GM12801 (cell line): ENCODE data around the gene ANXA9.

Experiments used
- TF ChIP-seq, protein P1 (sequence below): IDR thresholded peaks from one replicate; pipeline ENCODE4 v1.5.1; 2011; ENCODE audit warnings: control low read depth; ENCODE audit not compliant: insufficient read length; ENCODE audit errors: extremely low read depth

The ANXA9 gene

DNA sequence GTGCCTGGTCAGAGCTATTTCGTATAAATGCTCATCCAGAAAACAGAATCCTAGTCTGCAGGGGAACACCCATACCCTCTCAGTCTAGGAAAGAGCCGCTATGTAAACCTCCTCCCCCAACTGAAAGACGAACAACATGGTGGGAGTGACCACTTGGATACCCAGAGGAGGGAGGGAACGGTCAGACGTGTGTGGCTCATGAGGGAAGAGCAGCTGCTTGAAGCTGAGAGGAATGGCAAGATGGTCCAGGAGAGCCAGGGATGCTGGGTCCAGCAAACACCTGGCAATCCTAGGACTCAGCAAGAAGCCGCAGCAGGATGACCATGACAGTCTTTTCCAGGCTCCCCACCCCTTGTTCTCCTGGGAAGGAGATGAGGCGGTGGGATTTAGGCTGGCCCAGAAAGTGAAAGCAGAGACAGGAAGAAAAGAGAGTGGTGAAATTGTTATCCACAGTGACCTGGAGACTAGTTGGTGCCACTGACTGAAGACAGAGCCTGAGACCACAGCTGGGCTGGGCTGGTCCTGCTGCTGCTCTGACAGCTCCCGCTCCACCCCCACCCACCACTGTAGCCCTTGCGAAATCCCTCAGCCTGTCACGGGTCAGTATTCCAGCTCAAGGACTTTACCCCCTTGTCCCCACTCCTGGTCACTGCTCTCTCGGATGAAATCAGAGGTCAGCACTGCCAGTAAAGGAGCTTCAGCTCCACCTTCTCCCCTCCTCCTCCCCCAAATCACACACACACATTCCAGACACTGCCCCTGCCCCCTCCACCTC is 11.1 kb upstream of the ANXA9 start:
- TF ChIP-seq, protein P1, sequence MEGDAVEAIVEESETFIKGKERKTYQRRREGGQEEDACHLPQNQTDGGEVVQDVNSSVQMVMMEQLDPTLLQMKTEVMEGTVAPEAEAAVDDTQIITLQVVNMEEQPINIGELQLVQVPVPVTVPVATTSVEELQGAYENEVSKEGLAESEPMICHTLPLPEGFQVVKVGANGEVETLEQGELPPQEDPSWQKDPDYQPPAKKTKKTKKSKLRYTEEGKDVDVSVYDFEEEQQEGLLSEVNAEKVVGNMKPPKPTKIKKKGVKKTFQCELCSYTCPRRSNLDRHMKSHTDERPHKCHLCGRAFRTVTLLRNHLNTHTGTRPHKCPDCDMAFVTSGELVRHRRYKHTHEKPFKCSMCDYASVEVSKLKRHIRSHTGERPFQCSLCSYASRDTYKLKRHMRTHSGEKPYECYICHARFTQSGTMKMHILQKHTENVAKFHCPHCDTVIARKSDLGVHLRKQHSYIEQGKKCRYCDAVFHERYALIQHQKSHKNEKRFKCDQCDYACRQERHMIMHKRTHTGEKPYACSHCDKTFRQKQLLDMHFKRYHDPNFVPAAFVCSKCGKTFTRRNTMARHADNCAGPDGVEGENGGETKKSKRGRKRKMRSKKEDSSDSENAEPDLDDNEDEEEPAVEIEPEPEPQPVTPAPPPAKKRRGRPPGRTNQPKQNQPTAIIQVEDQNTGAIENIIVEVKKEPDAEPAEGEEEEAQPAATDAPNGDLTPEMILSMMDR, result no peak

DNA sequence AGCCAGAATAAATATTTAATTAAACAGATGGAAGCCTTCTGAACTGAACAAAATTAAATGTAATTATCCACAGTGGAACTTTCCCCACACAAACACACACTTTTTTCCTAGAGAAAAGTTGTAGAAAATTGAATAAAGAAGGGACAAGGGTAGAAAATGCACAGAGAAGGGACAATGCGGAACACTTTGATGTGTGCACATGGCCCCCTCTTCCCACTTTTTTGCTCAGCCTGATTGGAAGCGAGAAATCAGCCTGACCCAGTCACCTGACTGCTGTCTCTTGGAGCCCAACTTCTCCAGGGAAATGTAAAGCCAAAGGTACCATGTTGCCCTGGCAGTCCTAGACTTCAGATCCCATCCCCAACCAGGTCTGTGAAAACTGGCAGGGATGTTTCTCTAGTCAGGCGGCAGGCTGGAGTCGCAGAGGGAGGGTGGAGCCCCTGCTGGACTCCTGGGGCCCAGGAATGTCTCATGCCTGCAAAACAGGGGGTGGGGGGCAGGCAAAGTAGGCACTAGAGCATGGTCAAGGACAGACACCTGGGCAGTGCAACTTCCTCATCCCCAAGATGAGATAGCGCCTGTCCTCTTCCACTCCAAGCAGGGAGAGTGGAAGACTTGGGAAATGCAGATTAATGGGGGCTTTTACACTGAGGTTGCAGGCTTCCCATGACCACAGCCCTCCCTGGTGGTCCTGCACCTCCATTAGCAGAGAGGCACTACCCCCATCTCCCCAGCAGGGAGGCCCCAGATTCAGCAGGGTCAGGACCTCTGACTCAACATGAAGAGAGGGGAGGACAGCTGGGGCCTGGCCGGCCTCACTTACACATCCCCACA is 10.3 kb upstream of the ANXA9 start:
- TF ChIP-seq, protein P1, result no peak

DNA sequence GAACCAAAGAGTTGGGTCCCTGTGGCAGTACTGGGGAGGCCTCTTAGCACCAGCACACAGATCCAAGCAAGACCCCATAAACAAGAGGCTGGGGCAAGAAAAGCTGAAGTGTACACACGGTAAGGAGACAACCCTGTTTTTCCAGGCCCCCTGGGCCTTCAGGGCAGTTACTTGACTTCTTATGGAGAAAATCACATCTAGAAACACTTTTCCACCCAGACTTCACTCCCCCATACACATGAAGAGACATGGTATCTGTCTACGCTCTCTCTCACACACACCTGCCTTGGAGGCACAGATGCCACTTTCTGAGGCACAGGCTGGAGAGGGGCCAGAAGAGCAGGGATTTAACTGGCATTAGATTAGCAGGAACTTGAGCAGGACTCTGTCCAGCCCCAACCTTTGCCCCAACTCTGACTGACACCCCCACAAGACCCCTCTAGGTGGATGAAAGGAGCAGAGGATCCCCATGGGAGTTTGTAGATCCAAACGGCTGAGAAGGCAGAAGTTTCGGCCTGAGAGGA is 9.6 kb upstream of the ANXA9 start:
- TF ChIP-seq, protein P1, result no peak

DNA sequence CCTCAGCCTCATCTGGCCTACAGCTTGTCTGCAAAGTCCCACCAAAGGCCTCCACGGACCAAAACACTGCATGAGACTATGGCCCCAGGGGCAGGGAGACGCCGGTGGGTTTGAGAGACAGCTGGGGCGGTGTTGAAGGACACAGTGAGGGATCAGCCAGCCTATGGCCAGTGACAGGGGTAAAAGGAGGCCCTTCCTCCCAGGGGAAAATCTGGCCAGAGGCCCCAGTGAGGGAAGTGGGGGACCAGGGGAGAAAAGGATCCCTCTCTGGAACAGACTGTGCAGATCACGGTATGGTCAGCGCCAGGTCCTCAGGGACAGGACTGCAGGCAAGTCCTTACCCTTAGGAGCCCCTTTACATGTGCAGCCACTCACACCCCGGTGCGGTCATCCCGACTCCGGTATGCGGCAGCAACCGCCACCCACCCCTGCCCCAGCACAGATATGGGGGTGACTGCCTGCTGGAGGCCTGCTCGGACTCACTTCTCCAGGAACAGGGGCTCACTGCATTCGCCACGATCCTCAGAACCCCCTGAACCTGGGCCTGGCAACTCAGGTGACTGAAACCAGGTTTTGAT is 8.7 kb upstream of the ANXA9 start:
- TF ChIP-seq, protein P1, result no peak

DNA sequence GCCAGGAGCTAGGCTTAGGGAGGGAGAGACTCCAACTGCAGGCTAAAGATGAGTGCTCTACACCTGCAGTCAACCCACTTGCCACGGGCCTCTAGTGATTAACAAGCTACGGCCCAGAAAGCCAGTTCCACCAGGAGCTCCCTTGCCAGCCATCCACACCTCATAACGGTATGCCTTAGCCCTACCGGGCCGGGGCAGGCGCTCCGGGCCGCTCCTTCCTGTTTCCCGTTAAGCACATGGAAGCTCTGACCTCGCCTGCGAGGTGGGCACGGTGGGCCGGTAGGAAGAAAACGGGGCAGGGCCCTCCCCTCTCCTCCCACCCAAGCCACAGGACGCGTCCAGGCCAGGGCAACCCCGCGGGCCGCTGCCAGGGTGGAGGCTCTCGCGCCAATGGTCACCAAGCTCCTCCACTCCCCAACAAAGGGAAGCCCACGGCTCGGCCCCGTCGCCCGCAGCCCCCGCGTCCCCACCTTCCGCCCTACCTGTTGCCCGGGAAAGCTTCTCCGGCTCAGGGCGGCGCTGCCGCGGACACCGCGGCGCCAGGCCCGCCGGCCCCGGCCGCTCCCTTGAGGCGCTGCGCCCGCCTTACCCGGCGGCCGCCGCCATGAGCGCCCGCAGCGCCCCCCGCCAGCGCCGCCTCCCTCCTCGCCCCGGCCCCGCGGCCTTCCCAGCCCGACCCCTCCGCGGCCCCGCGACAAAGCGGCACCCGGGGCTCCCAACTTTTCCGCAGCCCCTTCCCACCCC is 8.1 kb upstream of the ANXA9 start:
- TF ChIP-seq, protein P1, result no peak

DNA sequence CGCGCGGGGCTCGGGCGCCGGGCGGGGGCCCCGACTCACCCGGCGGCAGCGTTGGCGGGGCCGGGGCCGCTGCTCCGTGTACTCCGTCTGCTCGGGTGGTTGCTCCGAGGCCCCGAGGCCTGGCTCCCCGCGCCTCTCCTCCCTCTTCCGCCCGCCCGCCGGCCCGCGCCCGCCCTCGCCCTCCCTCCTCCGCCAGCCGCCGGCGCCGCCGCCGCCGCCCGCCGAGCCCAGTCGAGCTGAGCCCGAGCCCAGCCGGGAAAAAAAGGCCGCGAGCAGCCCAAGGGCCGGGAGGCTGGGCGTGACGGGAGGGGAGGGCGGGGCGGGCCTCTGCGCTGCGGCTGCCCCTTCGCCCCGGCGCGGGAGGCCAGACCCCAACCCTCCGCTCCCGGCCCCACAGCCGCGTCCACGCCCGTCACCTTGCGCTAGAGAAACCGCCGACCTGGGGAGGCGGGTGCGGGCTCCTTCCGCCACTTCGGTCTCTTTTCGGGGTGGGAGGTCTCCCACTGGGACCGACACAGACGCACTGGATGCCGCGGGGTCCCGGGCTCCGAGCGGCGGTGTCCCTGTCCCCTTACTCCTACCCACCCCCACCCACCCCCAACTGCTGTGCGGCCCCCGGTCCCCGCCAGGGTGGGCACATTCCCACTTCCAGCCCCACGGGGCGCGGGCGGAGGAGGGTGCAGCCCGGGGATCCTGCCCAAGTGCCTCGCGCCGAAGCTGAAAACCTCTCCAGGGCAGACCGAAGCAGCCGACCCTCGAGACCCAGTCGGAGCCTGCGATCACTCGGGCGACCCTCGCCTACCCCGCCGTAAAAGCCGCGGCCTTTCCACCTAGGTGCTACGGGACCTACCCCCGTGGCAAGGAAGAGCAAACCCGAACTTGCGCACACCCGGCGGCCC is 7.3 kb upstream of the ANXA9 start, which contains the start of gene CERS2:
CERS2 (minus strand) TSS at position 256 of the 899 bp plus-strand sequence. CDS start 5,745 bp downstream, outside the sequence.
- TF ChIP-seq, protein P1, result no peak
